Dermis microvascular lymphatic vessel endothelial cell (primary cell): ENCODE data around the gene PMEL. TPM values are rescaled to one million over a fixed set of nuclear protein-coding genes. Genes with fewer than 3 reads are reported as not detected.
"Not testable (repeated sequence)": the region's sequence is repeated elsewhere in the genome, so short reads cannot be mapped to it uniquely, and the experiment has no call there.

ENCODE experiments used
- DNase-seq, 2 donors: peaks; one replicate each; pipeline versions ENCODE4 v3.0.0 to v3.0.0-alpha.2; 2010; ENCODE audit warnings: low read depth in 2 of 2
- total RNA-seq: library from RNA; depleted of rRNA; stranded (reverse); fragments of >200 nt; gene quantifications from 2 replicates; pipeline ENCODE4 v1.2.1, GENCODE V29; 2014

PMEL gene
- total RNA-seq: 0.51 and 0.63 TPM in 2 replicates

- no peak for DNase-seq
Measured at GRCh38 chr12:55965941-55966407, at the start of gene PMEL. TSS of gene PMEL (minus strand) at chr12:55966042. CDS start at chr12:55966011, 31 bp downstream.

- DNase-seq: peak in 1 of 2 donors; percentile 28
Measured at GRCh38 chr12:56014205-56014604, 48.4 kb upstream of the PMEL start.

GRCh38 chr12:56013482-56013881 lies 47.6 kb upstream of the PMEL start:
- no peak for DNase-seq

- DNase-seq: no peak
Measured at GRCh38 chr12:56011509-56012090, 45.8 kb upstream of the PMEL start.

- no peak for DNase-seq
Measured at GRCh38 chr12:56010111-56010570, 44.3 kb upstream of the PMEL start.

GRCh38 chr12:56007564-56008559 lies 42.0 kb upstream of the PMEL start:
- peak in 1 of 2 donors; percentile 25 for DNase-seq

GRCh38 chr12:56004211-56004610 lies 38.4 kb upstream of the PMEL start:
- no peak for DNase-seq

- not testable (repeated sequence) for DNase-seq
Measured at GRCh38 chr12:56003376-56003775, 37.5 kb upstream of the PMEL start.

- no peak for DNase-seq
Measured at GRCh38 chr12:56001487-56002100, 35.8 kb upstream of the PMEL start.

GRCh38 chr12:55999999-56000540 lies 34.2 kb upstream of the PMEL start:
- not testable (repeated sequence) for DNase-seq

- not testable (repeated sequence) for DNase-seq
Measured at GRCh38 chr12:55999522-55999921, 33.7 kb upstream of the PMEL start.

GRCh38 chr12:55997535-55997859 lies 31.7 kb upstream of the PMEL start:
- no peak for DNase-seq

- DNase-seq: peak; percentile 89 to 98
Measured at GRCh38 chr12:55996715-55997534, 31.1 kb upstream of the PMEL start, which contains the start of gene SUOX. TSS of gene SUOX (plus strand) at chr12:55997276. CDS start at chr12:56002222, 4,946 bp downstream.

GRCh38 chr12:55996201-55996714 lies 30.4 kb upstream of the PMEL start:
- DNase-seq: peak; percentile 65 to 76

- no peak for DNase-seq
Measured at GRCh38 chr12:55995366-55995765, 29.5 kb upstream of the PMEL start.

- DNase-seq: no peak
Measured at GRCh38 chr12:55993230-55993853, 27.5 kb upstream of the PMEL start.

GRCh38 chr12:55991110-55991509 lies 25.3 kb upstream of the PMEL start:
- no peak for DNase-seq

GRCh38 chr12:55985976-55986375 lies 20.1 kb upstream of the PMEL start:
- DNase-seq: not testable (repeated sequence)

- no peak for DNase-seq
Measured at GRCh38 chr12:55985341-55985740, 19.5 kb upstream of the PMEL start.

- no peak for DNase-seq
Measured at GRCh38 chr12:55984861-55985260, 19.0 kb upstream of the PMEL start.
